ENCODE data around the gene PRRX2. TPM values are rescaled to one million over a fixed set of nuclear protein-coding genes. Genes with fewer than 3 reads are reported as not detected.

PRRX2 gene
- 0.38 TPM in 1 of 2 replicates, not detected in the other for total RNA-seq

GRCh38 chr9:129665389-129665775 lies at the start of gene PRRX2:
Gene PRRX2 (plus strand): TSS chr9:129665647. CDS start chr9:129665868, 221 bp downstream.

DNA sequence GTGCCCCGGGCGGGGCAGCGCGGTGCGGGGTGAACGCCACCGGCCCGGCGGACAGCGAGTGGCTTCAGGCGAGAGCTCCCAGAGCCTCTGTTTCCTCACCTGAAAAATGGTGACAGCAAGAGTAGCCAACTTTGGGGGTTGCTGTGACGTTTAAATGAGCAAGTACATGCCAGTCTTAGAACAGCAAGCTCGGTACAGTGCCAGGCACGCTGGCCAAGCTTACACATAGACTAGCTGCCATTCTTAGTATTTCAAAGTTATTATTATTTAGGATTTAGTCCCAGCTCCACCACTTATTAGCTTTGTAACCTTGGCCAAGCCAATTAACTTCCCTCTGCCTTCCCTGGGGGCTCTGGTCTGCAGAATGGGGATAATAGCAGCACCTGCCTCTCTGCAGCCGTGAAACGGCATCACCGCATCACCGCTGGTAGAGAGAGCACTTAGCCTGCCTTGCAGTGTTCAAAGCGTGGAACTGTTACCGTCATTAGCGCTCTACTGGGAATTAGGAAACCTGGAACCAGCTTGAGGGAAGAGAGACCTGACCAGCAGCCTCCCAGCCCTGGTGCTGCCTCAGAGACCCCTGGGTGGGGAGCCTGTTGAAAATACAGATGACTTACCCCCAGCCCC lies 44.7 kb upstream of the PRRX2 start, which contains the start of gene C9orf50:
C9orf50 (minus strand) TSS at position 433 of the 627 bp plus-strand sequence. CDS start 527 bp downstream, outside the sequence.

DNA sequence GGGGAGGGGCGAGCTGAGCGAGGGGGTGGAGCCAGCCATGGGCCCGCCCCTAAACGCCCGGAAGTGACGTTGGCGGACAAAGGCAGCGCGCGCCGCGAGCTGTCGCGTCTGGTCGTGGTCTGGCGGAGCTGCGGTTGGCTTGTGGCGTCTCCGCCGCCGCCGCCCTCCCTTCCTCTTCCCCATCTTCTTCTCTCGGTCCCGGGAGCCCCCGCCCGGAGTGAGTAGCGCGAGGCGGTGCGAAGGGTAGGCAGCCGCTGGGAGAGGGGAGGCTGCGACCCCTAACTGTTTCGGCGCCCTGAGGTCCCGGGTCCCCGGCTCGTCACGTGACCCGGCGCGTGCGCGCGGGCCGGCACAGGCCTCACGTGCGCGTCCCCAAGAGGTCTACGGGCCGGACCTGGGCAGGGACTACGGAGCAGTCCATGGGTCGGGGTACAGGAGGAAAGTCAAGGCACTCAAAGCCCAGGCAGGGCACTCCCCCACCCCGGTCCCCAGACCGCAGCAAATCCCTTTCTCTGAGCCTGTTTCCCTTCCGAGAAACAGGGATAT lies 39.3 kb upstream of the PRRX2 start, which contains the start of gene NTMT1:
NTMT1 (plus strand) TSS at position 85 of the 546 bp plus-strand sequence. CDS start 6,541 bp downstream, outside the sequence.

DNA sequence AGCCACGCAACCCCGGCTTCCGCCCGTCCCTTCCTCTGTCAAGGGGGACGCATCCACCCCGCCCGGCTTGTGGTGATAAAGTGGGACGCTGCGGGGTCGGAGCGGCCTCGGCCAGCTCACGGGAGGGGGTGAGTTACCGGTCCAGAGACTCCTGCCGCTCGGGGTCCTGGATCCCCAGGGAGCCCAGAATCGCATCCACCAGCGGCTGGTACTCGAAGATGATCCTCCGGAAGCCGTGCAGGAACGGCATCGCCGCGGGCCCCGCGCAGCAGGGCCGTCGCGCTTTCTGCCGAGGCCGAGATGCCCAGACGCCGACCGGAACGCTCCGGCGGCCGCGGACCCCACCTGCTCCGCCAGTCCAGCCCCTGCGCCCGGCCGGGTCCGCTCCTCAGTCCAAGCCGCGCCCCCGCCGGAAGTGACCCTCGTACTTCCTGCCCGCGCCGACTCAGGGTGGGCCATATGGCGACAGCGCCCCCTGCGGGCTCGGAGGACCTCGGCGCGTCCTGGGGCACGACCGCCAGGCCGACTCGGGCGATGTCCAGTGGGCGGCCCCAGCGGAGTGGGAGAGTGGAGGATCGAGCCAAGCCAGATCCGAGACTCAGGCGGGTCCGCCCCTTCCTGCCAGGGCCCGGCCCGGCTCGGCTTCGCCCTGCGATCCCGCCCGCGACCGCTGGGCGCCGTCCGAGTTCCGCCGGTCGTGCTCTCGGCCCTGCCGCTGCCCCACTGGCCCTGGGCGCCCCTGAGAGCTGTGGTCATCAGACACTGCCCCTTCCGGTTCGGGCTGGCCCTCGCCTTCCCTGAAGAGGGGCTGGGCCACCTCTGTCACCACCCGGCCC lies 23.5 kb upstream of the PRRX2 start, which contains the start of gene ASB6:
ASB6 (minus strand) TSS at position 402 of the 836 bp plus-strand sequence; CDS start at position 250, 152 bp downstream.

DNA sequence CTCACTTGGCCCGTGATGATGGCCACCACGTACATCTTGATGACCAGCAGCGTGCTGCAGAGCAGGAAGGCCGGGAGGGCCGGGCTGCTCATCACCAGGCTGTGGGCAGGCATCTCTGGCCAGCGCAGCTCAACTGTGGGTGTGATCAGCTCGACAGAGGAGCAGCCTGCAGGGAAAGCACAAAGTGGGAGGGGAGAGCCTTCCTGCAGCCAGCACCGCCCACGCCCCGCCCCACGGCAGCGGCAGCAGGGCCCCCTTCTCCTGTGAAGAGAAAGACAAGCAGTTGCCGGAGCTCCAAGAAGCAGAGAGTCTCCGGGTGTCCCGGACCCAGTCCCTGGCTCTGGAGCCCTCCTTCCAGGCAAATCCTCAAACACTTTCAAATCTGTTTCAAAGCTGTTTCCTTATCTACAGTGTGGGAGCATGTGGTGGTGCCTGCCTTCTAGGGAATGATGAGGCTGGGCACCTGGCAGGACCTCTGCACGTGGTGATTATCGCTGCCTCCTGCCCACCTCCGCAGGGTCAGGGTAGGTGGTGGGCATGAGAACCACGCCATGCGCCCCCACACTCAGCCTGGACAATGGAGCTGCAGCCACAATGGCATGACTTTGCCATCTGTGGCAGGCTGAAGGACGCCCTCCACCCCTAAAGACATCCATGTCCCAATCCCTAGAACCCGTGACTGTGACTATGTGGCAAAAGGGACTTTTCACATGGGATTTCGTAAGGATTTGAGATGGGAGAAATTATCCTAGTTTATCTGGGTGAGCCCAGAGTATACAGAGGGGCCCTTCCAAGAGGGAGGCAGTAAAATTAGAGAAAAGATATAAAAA lies 87.7 kb downstream of the PRRX2 start, which contains the start of gene PTGES:
PTGES (minus strand) TSS at position 143 of the 830 bp plus-strand sequence; CDS start at position 113, 30 bp downstream.

Other genes starting within 250 kb of the PRRX2 start
- gene C9orf50, start 44.5 kb upstream of the PRRX2 start, total RNA-seq = not detected in 2 replicates
- 24.8 and 26.7 TPM in 2 replicates for gene NTMT1, start 39.5 kb upstream of the PRRX2 start, total RNA-seq
- gene ASB6, start 23.5 kb upstream of the PRRX2 start, total RNA-seq = 21.6 and 22.6 TPM in 2 replicates
- 0.10 and 0.33 TPM in 2 replicates for gene PTGES, start 87.4 kb downstream of the PRRX2 start, total RNA-seq
- gene TOR1B, start 137.5 kb downstream of the PRRX2 start, total RNA-seq = 28.4 and 30.2 TPM in 2 replicates
- 61.1 and 62.0 TPM in 2 replicates for gene TOR1A, start 158.5 kb downstream of the PRRX2 start, total RNA-seq
- gene C9orf78, start 169.6 kb downstream of the PRRX2 start, total RNA-seq = 24.2 and 38.0 TPM in 2 replicates
- 6.3 and 9.8 TPM in 2 replicates for gene USP20, start 169.8 kb downstream of the PRRX2 start, total RNA-seq

Measured in vein endothelial cell (primary cell).